ENCODE results near the gene KRT33B. TPM values are rescaled to one million over a fixed set of nuclear protein-coding genes. Genes with fewer than 3 reads are reported as not detected.
"Not testable (repeated sequence)": the region's sequence is repeated elsewhere in the genome, so short reads cannot be mapped to it uniquely, and the experiment has no call there.

KRT33B gene
- total and polyA plus RNA-seq, 7 donors, result not detected

GRCh38 chr17:41354536-41354935 lies 15.1 kb downstream of the KRT33B start:
- Histone ChIP-seq H3K27ac (no peak overlapping the region), H3K9me3 (no peaks in the 10 kb centered on the region), H3K27me3 (no peaks in the 10 kb centered on the region), H3K36me3 (no peaks in the 10 kb centered on the region), H3K4me3 (no peak overlapping the region), H3K4me1 (no peaks in the 10 kb centered on the region)
- intact Hi-C loops (cut with DNase I), result no loop called here
- TF ChIP-seq POLR2A (IDR thresholded peaks at IDR 0.05) (no peak), POLR2AphosphoS5 (IDR thresholded peaks at IDR 0.05) (no peak), EP300 (IDR thresholded peaks at IDR 0.05) (no peak), CTCF (IDR thresholded peaks at IDR 0.05) (no peak)
- WGBS, 2 donors, result 90% methylated on average over 4 of the region's 4 CpGs
- no peak for DNase-seq

GRCh38 chr17:41352597-41353366 lies 16.8 kb downstream of the KRT33B start:
- no peak overlapping the region for H3K4me3 ChIP-seq
- H3K27me3 ChIP-seq, result no peaks in the 10 kb centered on the region
- H3K36me3 ChIP-seq, result no peaks in the 10 kb centered on the region
- intact Hi-C loops (cut with DNase I), result no loop called here
- DNase-seq, result no peak
- H3K27ac ChIP-seq, result no peak overlapping the region
- H3K9me3 ChIP-seq, result no peaks in the 10 kb centered on the region
- TF ChIP-seq POLR2AphosphoS5 (IDR thresholded peaks at IDR 0.05) (no peak), POLR2A (IDR thresholded peaks at IDR 0.05) (no peak), CTCF (IDR thresholded peaks at IDR 0.05) (no peak)
- H3K4me1 ChIP-seq, result no peaks in the 10 kb centered on the region
- WGBS, 2 donors, result 79 to 80% methylated on average over 7 of the region's 7 CpGs

DNA sequence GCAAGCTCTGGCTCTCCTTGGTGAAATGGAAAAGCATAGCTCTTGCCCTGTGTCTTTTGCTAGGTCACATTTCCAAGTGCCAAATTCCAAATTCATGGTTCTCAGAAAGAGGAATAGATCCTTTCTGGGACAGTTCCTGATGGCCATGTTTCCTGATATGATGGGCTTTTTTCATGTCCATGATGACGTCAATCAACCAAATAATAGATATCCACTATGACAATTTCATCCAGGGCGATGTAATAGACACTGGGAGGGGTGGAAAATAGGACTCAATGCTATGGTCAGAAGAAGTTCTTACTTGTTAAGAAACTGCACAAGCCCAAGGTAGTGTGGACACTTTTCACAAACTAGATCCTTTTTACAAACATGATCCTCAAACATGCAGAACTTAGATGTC lies 18.4 kb downstream of the KRT33B start:
- no peaks in the 10 kb centered on the region for H3K27me3 ChIP-seq
- no peaks in the 10 kb centered on the region for H3K9me3 ChIP-seq
- no peaks in the 10 kb centered on the region for H3K36me3 ChIP-seq
- no peak for DNase-seq
- H3K27ac ChIP-seq, result no peak overlapping the region
- H3K4me3 ChIP-seq, result no peak overlapping the region
- H3K4me1 ChIP-seq, result no peaks in the 10 kb centered on the region
- intact Hi-C loops (cut with DNase I), result no loop called here
- 91 to 93% methylated on average over 2 of the region's 2 CpGs for WGBS, 2 donors
- TF ChIP-seq POLR2AphosphoS5 (IDR thresholded peaks at IDR 0.05), result no peak
- no peak for TF ChIP-seq POLR2A (IDR thresholded peaks at IDR 0.05)
- TF ChIP-seq CTCF (IDR thresholded peaks at IDR 0.05), result no peak
- TF ChIP-seq EP300 (IDR thresholded peaks at IDR 0.05), result no peak

DNA sequence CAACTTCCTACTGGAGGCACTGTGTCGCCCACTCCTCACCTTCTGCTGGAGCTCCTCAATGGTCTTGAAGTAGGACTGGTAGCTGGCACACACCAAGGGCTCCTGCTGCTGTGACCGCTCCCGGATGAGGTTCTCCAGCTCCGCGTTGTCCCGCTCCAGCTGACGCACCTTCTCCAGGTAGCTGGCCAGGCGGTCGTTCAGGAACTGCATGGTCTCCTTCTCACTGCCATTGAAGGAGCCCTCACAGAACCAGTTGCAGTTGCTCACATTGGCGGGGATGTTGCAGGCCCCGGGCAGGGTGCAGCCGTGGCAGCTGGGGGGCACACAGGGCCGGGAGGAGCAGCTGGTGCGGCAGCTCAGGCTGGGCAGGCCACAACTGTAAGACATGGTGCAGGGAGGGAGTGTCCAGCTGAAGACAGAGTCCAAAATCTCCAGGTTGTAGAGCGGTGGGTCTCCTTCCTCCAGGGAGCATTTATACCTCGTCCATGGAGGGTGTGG lies 19.2 kb downstream of the KRT33B start, which contains the start of gene KRT33A:
Gene KRT33A, minus strand, starts transcription at position 448 of the 498 bp plus-strand sequence. Its CDS starts 61 bp downstream, at position 387.
- H3K27me3 ChIP-seq; H3K4me1 ChIP-seq; H3K4me3 ChIP-seq; intact Hi-C loops (cut with DNase I); DNase-seq; H3K36me3 ChIP-seq; H3K9me3 ChIP-seq; H3K27ac ChIP-seq: not testable (repeated sequence)
- WGBS, 2 donors, result 87 to 91% methylated on average over 16 of the region's 16 CpGs

DNA sequence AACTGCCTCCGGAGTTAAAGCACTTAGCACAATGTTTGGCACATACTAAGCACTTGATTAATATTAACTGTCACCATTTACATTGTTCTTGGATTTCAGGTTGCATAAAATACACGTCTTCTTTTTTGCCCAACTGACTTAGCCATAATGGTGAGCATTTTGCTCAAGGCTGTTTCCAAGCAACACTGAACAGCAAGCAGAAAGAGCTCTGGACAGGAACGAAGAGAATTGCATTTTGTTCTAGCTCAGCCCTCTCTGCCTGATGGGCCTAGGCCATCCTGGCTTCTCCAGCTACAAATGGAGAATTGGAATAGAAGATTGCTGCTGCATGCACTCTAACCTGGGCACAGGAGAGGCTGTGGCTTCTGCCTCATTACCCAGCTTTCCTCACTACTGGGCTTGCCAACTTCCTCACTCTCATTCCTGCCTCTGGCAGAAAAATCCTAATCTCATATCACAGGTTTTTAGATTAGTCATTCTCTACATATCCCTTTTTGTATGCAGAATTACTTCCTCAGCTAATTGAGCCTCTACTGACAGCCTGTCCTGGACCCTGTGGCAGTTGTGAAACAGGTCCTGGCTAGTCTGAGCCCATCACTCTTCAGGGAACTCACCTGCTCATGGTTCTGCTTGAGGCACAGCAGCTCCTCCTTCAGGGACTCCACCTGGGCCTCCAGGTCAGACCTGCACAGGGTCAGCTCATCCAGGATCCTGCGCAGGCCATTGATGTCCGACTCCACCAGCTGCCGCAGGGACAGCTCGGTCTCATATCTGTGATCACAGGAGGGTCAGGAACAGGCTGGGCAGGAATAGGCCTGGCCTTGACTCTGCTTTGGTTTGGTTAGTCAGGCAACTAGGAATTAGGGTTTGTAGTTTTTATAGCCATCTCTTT lies 21.5 kb downstream of the KRT33B start:
- H3K4me3 ChIP-seq, result no peak overlapping the region
- H3K9me3 ChIP-seq, result no peaks in the 10 kb centered on the region
- H3K27ac ChIP-seq, result no peak overlapping the region
- H3K27me3 ChIP-seq, result no peaks in the 10 kb centered on the region
- TF ChIP-seq EP300 (IDR thresholded peaks at IDR 0.05) (no peak), POLR2AphosphoS5 (IDR thresholded peaks at IDR 0.05) (no peak), POLR2A (IDR thresholded peaks at IDR 0.05) (no peak), CTCF (IDR thresholded peaks at IDR 0.05) (no peak)
- intact Hi-C loops (cut with DNase I), result no loop called here
- no peak for DNase-seq
- no peaks in the 10 kb centered on the region for H3K36me3 ChIP-seq
- WGBS, 2 donors, result 88 to 92% methylated on average over 7 of the region's 7 CpGs
- H3K4me1 ChIP-seq, result no peaks in the 10 kb centered on the region

DNA sequence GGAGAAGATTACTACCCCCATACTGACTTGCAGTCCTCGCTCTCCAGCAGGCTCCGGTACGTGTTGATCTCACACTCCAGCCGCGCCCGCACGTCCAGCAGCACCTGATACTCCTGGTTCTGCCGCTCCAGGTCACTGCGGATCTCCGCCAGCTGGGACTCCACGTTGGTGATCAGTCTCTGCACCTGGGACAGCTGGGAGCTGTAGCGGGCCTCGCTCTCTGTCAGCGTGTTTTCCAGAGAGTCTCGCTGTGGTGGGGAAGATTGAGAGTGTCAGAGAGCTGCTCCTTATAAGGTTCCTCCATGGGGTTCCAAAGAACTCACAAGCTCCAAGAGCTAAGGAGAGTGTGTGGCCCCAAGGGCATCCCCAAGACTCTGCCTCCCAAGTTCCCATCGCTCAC lies 23.2 kb downstream of the KRT33B start:
- H3K36me3 ChIP-seq; H3K9me3 ChIP-seq; DNase-seq; H3K4me1 ChIP-seq; H3K4me3 ChIP-seq; intact Hi-C loops (cut with DNase I); H3K27ac ChIP-seq; H3K27me3 ChIP-seq: not testable (repeated sequence)
- WGBS, 2 donors, result 92 to 93% methylated on average over 16 of the region's 16 CpGs

Measured in sigmoid colon (tissue), 7 donors.